Liver (tissue), 9 donors: ENCODE measurements around the gene COL19A1. TPM values are rescaled to one million over a fixed set of nuclear protein-coding genes. Genes with fewer than 3 reads are reported as not detected.

Experiments used
- DNase-seq: peaks from one replicate; pipeline ENCODE4 v3.0.0-alpha.2; 2017; ENCODE audit warnings: low spot score
- H3K27ac ChIP-seq, 2 donors: one replicate each; pipeline ENCODE4 v1.7.0; 2013; ENCODE audit warnings: inconsistent platforms in 2 of 2, low read length in 2 of 2, control low read depth in 1 of 2, low read depth in 1 of 2, mild to moderate bottlenecking in 1 of 2
- H3K27me3 ChIP-seq, 4 donors: one replicate each; pipeline versions ENCODE4 v1.6.1 to v1.7.0; 2013; ENCODE audit warnings: low read length in 3 of 4, inconsistent platforms in 1 of 4, mild to moderate bottlenecking in 1 of 4, moderate library complexity in 1 of 4; ENCODE audit not compliant: control insufficient read depth in 4 of 4, insufficient read depth in 4 of 4
- H3K36me3 ChIP-seq, 4 donors: one replicate each; pipeline versions ENCODE4 v1.6.1 to v1.7.0; 2013; ENCODE audit warnings: low read length in 3 of 4, mild to moderate bottlenecking in 3 of 4, low read depth in 1 of 4, moderate library complexity in 1 of 4; ENCODE audit not compliant: control insufficient read depth in 4 of 4, insufficient read depth in 3 of 4
- H3K4me1 ChIP-seq, 4 donors: one replicate each; pipeline versions ENCODE4 v1.6.1 to v1.7.0; 2013; ENCODE audit warnings: low read length in 3 of 4, mild to moderate bottlenecking in 3 of 4, moderate library complexity in 1 of 4; ENCODE audit not compliant: control insufficient read depth in 4 of 4, insufficient read depth in 4 of 4
- H3K4me3 ChIP-seq, 3 donors: one replicate each; pipeline versions ENCODE4 v1.6.1 to v1.7.0; 2013; ENCODE audit warnings: low read length in 3 of 3, control low read depth in 1 of 3, low read depth in 1 of 3, mild to moderate bottlenecking in 1 of 3
- H3K9ac ChIP-seq, 2 donors: one replicate each; pipeline ENCODE4 v1.7.0; 2013; ENCODE audit warnings: low read length in 2 of 2, mild to moderate bottlenecking in 2 of 2, moderate library complexity in 2 of 2, control low read depth in 1 of 2, low read depth in 1 of 2
- H3K9me3 ChIP-seq, 4 donors: one replicate each; pipeline versions ENCODE4 v1.6.1 to v1.7.0; 2013; ENCODE audit warnings: low read length in 3 of 4; ENCODE audit not compliant: control insufficient read depth in 4 of 4
- EGR1 ChIP-seq, 2 donors: IDR thresholded peaks; 2 replicates each; pipeline ENCODE4 v1.6.1; 2016 to 2018; ENCODE audit warnings: antibody characterized with exemption in 2 of 2, low read depth in 2 of 2
- FOXA1 ChIP-seq: IDR thresholded peaks from 2 replicates; pipeline ENCODE4 v1.6.1; 2016; ENCODE audit warnings: antibody characterized with exemption
- FOXA2 ChIP-seq: IDR thresholded peaks from 2 replicates; pipeline ENCODE4 v1.6.1; 2016; ENCODE audit warnings: antibody characterized with exemption
- GABPA ChIP-seq, 2 donors: IDR thresholded peaks in 1 of 2; conservative IDR thresholded peaks in 1 of 2; 2 replicates each; pipeline ENCODE4 v1.6.1; 2016; ENCODE audit warnings: antibody characterized with exemption in 2 of 2, mild to moderate bottlenecking in 1 of 2, moderate library complexity in 1 of 2
- HNF4A ChIP-seq, 2 donors: conservative IDR thresholded peaks; 2 replicates each; pipeline ENCODE4 v1.6.1; 2016; ENCODE audit warnings: antibody characterized with exemption in 2 of 2, mild to moderate bottlenecking in 2 of 2
- HNF4G ChIP-seq: IDR thresholded peaks from 2 replicates; pipeline ENCODE4 v1.6.1; 2016; ENCODE audit warnings: antibody characterized with exemption
- JUND ChIP-seq, 2 donors: IDR thresholded peaks; 2 replicates each; pipeline ENCODE4 v1.6.1; 2016; ENCODE audit warnings: antibody characterized with exemption in 2 of 2
- NR2F2 ChIP-seq: IDR thresholded peaks from 2 replicates; pipeline ENCODE4 v1.6.1; 2016; ENCODE audit warnings: antibody characterized with exemption
- RAD21 ChIP-seq, 2 donors: IDR thresholded peaks; 2 replicates each; pipeline ENCODE4 v1.6.1; 2016; ENCODE audit warnings: antibody characterized with exemption in 2 of 2, mild to moderate bottlenecking in 2 of 2
- RXRA ChIP-seq, 2 donors: IDR thresholded peaks; 2 replicates each; pipeline ENCODE4 v1.6.1; 2017 to 2018; ENCODE audit warnings: antibody characterized with exemption in 2 of 2, mild to moderate bottlenecking in 1 of 2
- SP1 ChIP-seq: IDR thresholded peaks from 2 replicates; pipeline ENCODE4 v1.6.1; 2018; ENCODE audit warnings: antibody characterized with exemption, mild to moderate bottlenecking
- TAF1 ChIP-seq: conservative IDR thresholded peaks from 2 replicates; pipeline ENCODE4 v1.6.1; 2016; ENCODE audit warnings: antibody characterized with exemption, mild to moderate bottlenecking
- YY1 ChIP-seq: IDR thresholded peaks from 2 replicates; pipeline ENCODE4 v1.6.1; 2016; ENCODE audit warnings: antibody characterized with exemption, mild to moderate bottlenecking
- WGBS: extraction: QIAGEN DNeasy Blood & Tissue Kit; methylation state at CpG from one replicate; pipeline ENCODE4 v1.1.7; 2013; 5-methylcytosine and 5-hydroxymethylcytosine counted together
- polyA plus RNA-seq, 2 donors: library from polyadenylated mRNA; stranded (reverse) in 1 of 2; unstranded in 1 of 2; fragments of 200-250 nt in 1 of 2; fragments of >200 nt in 1 of 2; fragmentation: Nextera tagmentation in 1 of 2; extraction: Ambion mirVana in 1 of 2; gene quantifications; one replicate each; pipeline versions ENCODE4 v1.2.1 to v1.2.3, GENCODE V29; 2013 to 2015
- total RNA-seq, 2 donors: library from RNA; depleted of rRNA; stranded (reverse); fragments of >200 nt; gene quantifications; one replicate each; pipeline ENCODE4 v1.2.3, GENCODE V29; 2014
- TF ChIP-seq, protein P1 (sequence below): IDR thresholded peaks from 2 replicates; pipeline ENCODE4 v1.6.1; 2016; ENCODE audit warnings: antibody characterized with exemption, mild to moderate bottlenecking
- TF ChIP-seq, protein P2 (sequence below): IDR thresholded peaks from 2 replicates; pipeline ENCODE4 v1.6.1; 2016; ENCODE audit warnings: antibody characterized with exemption
- TF ChIP-seq, protein P3 (sequence below): IDR thresholded peaks from 2 replicates; pipeline ENCODE4 v1.6.1; 2016; ENCODE audit warnings: antibody characterized with exemption
- TF ChIP-seq, protein P4 (sequence below): fragments of 150-350 bp; IDR thresholded peaks from 2 replicates; pipeline ENCODE4 v1.5.1; 2017; ENCODE audit warnings: improper control_type of control experiment, low read depth, low read length; ENCODE audit not compliant: missing input control
- TF ChIP-seq, protein P5 (sequence below): IDR thresholded peaks from 2 replicates; pipeline ENCODE4 v1.6.1; 2016; ENCODE audit warnings: antibody characterized with exemption
- donor health status: healthy.
- donor health status: healthy.
- donor health status: healthy.
- donor health status: healthy.
- donor health status: healthy.

The COL19A1 gene
- total and polyA plus RNA-seq, 4 donors = 0.25 to 0.51 TPM; not detected in 2

DNA sequence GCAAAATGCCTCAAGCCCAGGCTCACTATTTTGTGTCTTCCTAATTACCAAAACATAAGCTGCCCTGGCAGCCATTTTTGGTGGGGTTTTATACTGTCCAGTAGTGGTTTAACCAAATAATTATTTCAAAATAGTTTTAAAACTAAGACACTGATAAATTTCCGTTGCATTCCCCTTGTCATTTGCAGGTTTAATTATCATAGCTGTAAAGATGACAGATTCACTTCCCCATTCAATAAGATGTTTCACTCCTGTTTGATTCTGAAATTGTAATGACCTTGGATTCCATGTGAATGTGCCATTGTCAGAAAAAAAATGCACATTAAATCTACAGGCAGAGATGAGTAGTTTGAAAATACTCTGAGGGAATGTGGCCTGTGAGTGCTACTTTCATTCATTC is 264.5 kb downstream of the COL19A1 start:
- 86% methylated on average over 1 of the region's 1 CpG for WGBS
- no peak overlapping the region for H3K27ac ChIP-seq
- no peaks in the 10 kb centered on the region for H3K9me3 ChIP-seq
- DNase-seq = no peak
- TF ChIP-seq HNF4A (conservative IDR thresholded peaks at IDR 0.05) = no peak
- TF ChIP-seq SP1 = no peak
- no peaks in the 10 kb centered on the region for H3K27me3 ChIP-seq
- no peak overlapping the region for H3K9ac ChIP-seq
- H3K4me1 ChIP-seq = no peaks in the 10 kb centered on the region
- no peak overlapping the region for H3K4me3 ChIP-seq
- no peaks in the 10 kb centered on the region for H3K36me3 ChIP-seq

DNA sequence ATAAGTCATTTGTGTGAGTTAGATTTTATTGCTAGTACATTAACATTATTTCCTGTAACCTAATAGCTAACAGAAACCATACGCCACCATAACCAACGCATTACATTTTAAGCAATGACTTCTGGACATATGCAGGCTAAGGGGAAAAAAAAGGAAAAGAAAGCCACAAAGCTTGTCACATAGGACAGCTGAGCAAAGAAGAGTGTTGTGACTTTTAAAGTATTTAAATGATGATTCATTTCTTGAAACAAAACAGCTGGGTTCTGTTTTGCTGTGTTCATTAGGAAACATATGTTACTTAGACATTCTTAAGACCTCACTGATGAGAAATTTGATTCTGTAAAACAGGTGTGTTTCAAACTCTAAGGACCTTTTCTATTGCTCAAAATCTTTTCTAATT is 265.2 kb downstream of the COL19A1 start:
- Histone ChIP-seq H3K9me3 (no peaks in the 10 kb centered on the region), H3K4me1 (no peaks in the 10 kb centered on the region), H3K27me3 (no peaks in the 10 kb centered on the region), H3K4me3 (no peak overlapping the region), H3K36me3 (no peaks in the 10 kb centered on the region), H3K9ac (no peak overlapping the region), H3K27ac (no peak overlapping the region)
- WGBS = 67% methylated on average over 2 of the region's 2 CpGs
- no peak for DNase-seq
- TF ChIP-seq NR2F2 (no peak), HNF4G (no peak), FOXA2 (no peak), SP1 (no peak), GABPA (IDR thresholded peaks at IDR 0.05 in 1 of 2, conservative IDR thresholded peaks at IDR 0.05 in 1 of 2) (no peak), TAF1 (no peak), RXRA (IDR thresholded peaks at IDR 0.05) (no peak), EGR1 (IDR thresholded peaks at IDR 0.05; ENCODE audit: low read depth in 2 of 2) (no peak), YY1 (no peak), JUND (IDR thresholded peaks at IDR 0.05) (no peak), HNF4A (conservative IDR thresholded peaks at IDR 0.05) (no peak), FOXA1 (no peak), RAD21 (IDR thresholded peaks at IDR 0.05) (no peak)
- TF ChIP-seq, protein P1, sequence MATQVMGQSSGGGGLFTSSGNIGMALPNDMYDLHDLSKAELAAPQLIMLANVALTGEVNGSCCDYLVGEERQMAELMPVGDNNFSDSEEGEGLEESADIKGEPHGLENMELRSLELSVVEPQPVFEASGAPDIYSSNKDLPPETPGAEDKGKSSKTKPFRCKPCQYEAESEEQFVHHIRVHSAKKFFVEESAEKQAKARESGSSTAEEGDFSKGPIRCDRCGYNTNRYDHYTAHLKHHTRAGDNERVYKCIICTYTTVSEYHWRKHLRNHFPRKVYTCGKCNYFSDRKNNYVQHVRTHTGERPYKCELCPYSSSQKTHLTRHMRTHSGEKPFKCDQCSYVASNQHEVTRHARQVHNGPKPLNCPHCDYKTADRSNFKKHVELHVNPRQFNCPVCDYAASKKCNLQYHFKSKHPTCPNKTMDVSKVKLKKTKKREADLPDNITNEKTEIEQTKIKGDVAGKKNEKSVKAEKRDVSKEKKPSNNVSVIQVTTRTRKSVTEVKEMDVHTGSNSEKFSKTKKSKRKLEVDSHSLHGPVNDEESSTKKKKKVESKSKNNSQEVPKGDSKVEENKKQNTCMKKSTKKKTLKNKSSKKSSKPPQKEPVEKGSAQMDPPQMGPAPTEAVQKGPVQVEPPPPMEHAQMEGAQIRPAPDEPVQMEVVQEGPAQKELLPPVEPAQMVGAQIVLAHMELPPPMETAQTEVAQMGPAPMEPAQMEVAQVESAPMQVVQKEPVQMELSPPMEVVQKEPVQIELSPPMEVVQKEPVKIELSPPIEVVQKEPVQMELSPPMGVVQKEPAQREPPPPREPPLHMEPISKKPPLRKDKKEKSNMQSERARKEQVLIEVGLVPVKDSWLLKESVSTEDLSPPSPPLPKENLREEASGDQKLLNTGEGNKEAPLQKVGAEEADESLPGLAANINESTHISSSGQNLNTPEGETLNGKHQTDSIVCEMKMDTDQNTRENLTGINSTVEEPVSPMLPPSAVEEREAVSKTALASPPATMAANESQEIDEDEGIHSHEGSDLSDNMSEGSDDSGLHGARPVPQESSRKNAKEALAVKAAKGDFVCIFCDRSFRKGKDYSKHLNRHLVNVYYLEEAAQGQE = no peak
- TF ChIP-seq, protein P2, sequence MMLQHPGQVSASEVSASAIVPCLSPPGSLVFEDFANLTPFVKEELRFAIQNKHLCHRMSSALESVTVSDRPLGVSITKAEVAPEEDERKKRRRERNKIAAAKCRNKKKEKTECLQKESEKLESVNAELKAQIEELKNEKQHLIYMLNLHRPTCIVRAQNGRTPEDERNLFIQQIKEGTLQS = no peak
- TF ChIP-seq, protein P3, sequence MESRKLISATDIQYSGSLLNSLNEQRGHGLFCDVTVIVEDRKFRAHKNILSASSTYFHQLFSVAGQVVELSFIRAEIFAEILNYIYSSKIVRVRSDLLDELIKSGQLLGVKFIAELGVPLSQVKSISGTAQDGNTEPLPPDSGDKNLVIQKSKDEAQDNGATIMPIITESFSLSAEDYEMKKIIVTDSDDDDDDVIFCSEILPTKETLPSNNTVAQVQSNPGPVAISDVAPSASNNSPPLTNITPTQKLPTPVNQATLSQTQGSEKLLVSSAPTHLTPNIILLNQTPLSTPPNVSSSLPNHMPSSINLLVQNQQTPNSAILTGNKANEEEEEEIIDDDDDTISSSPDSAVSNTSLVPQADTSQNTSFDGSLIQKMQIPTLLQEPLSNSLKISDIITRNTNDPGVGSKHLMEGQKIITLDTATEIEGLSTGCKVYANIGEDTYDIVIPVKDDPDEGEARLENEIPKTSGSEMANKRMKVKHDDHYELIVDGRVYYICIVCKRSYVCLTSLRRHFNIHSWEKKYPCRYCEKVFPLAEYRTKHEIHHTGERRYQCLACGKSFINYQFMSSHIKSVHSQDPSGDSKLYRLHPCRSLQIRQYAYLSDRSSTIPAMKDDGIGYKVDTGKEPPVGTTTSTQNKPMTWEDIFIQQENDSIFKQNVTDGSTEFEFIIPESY = no peak
- TF ChIP-seq, protein P4, sequence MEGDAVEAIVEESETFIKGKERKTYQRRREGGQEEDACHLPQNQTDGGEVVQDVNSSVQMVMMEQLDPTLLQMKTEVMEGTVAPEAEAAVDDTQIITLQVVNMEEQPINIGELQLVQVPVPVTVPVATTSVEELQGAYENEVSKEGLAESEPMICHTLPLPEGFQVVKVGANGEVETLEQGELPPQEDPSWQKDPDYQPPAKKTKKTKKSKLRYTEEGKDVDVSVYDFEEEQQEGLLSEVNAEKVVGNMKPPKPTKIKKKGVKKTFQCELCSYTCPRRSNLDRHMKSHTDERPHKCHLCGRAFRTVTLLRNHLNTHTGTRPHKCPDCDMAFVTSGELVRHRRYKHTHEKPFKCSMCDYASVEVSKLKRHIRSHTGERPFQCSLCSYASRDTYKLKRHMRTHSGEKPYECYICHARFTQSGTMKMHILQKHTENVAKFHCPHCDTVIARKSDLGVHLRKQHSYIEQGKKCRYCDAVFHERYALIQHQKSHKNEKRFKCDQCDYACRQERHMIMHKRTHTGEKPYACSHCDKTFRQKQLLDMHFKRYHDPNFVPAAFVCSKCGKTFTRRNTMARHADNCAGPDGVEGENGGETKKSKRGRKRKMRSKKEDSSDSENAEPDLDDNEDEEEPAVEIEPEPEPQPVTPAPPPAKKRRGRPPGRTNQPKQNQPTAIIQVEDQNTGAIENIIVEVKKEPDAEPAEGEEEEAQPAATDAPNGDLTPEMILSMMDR = no peak
- TF ChIP-seq, protein P5, sequence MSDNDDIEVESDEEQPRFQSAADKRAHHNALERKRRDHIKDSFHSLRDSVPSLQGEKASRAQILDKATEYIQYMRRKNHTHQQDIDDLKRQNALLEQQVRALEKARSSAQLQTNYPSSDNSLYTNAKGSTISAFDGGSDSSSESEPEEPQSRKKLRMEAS = no peak
